ENCODE data around the gene ERVK3-1.

- TF ChIP-seq CTCF (IDR thresholded peaks at IDR 0.05) (no peak), POLR2A (IDR thresholded peaks at IDR 0.05) (no peak)
These were observed 47.8 kb downstream of the ERVK3-1 start, which contains the start of gene A1BG for GRCh38 chr19:58352760-58353671.
